Smooth muscle cell (in vitro differentiated cells): ENCODE measurements around the gene UTP25. TPM values are rescaled to one million over a fixed set of nuclear protein-coding genes. Genes with fewer than 3 reads are reported as not detected.

Experiments
- DNase-seq: peaks from one replicate; lab custom pipeline; 2025; ENCODE audit not compliant: unreplicated experiment; lab: John Stamatoyannopoulos, UW
- H2AFZ ChIP-seq: fragments of 200-600 bp; sonication (generic); 2 replicates; pipeline ENCODE4 v1.6.0; 2016; ENCODE audit warnings: antibody characterized with exemption, low read depth, mild to moderate bottlenecking
- H3F3A ChIP-seq: fragments of 200-600 bp; sonication (generic); 2 replicates; pipeline ENCODE4 v1.6.0; 2017; ENCODE audit warnings: antibody characterized with exemption, low read depth
- H3K27ac ChIP-seq: fragments of 200-600 bp; sonication (generic); 2 replicates; pipeline ENCODE4 v1.5.1; 2016; ENCODE audit warnings: low read depth, mild to moderate bottlenecking
- H3K27me3 ChIP-seq: fragments of 200-600 bp; sonication (generic); 2 replicates; pipeline ENCODE4 v1.6.1; 2016; ENCODE audit warnings: low read depth, mild to moderate bottlenecking
- H3K36me3 ChIP-seq: fragments of 200-600 bp; sonication (generic); 2 replicates; pipeline ENCODE4 v1.5.1; 2016; ENCODE audit warnings: low read depth
- H3K4me1 ChIP-seq: fragments of 200-600 bp; sonication (generic); 2 replicates; pipeline ENCODE4 v1.5.1; 2016; ENCODE audit warnings: low read depth
- H3K4me2 ChIP-seq: fragments of 200-600 bp; sonication (generic); 2 replicates; pipeline ENCODE4 v1.6.0; 2016; ENCODE audit warnings: mild to moderate bottlenecking
- H3K4me3 ChIP-seq: fragments of 200-600 bp; sonication (generic); 2 replicates; pipeline ENCODE4 v1.5.1; 2016; ENCODE audit warnings: mild to moderate bottlenecking
- H3K79me2 ChIP-seq: fragments of 200-600 bp; sonication (generic); 2 replicates; pipeline ENCODE4 v1.6.0; 2016; ENCODE audit warnings: low read depth, mild to moderate bottlenecking
- H3K9ac ChIP-seq: fragments of 200-600 bp; sonication (generic); 2 replicates; pipeline ENCODE4 v1.6.0; 2016; ENCODE audit warnings: low read depth
- H3K9me3 ChIP-seq: fragments of 200-600 bp; sonication (generic); replicated peaks from 2 replicates; pipeline ENCODE4 v1.5.1; 2016; ENCODE audit warnings: low read depth
- H4K20me1 ChIP-seq: fragments of 200-600 bp; sonication (generic); 2 replicates; pipeline ENCODE4 v1.6.0; 2016; ENCODE audit warnings: low read depth
- WGBS: methylation state at CpG from one replicate; pipeline ENCODE4 v1.1.7; 2016; ENCODE audit warnings: low lambda C conversion rate; 5-methylcytosine and 5-hydroxymethylcytosine counted together
- polyA plus RNA-seq: library from polyadenylated mRNA; unstranded; fragments of >200 nt; fragmentation: Nextera tagmentation; extraction: Ambion mirVana; gene quantifications from 2 replicates; pipeline ENCODE4 v1.2.1, GENCODE V29; 2016
- total RNA-seq: library from RNA; depleted of rRNA; stranded (reverse); fragments of >200 nt; gene quantifications from 2 replicates; pipeline ENCODE4 v1.2.3, GENCODE V29; 2014
- TF ChIP-seq, protein P1 (sequence below): fragments of 200-600 bp; sonication (generic); IDR thresholded peaks from 2 replicates; pipeline ENCODE4 v1.5.1; 2017; ENCODE audit warnings: borderline replicate concordance, mild to moderate bottlenecking, antibody characterized with exemption; ENCODE audit not compliant: insufficient read depth, poor library complexity, severe bottlenecking

The UTP25 gene
- total and polyA plus RNA-seq, 2 experiments from 2014 or later, result 2.9 to 6.2 TPM

GRCh38 chr1:209850342-209850979 lies 22.7 kb downstream of the UTP25 start:
- Histone ChIP-seq H3K79me2 (no peaks in the 10 kb centered on the region), H3K4me3 (no peak overlapping the region), H3F3A (no peaks in the 10 kb centered on the region), H3K27ac (no peak overlapping the region), H3K9me3 (no peaks in the 10 kb centered on the region), H3K36me3 (peaks cover 14% of the 10 kb centered on the region), H3K4me2 (no peak overlapping the region), H3K9ac (no peak overlapping the region), H2AFZ (no peak overlapping the region), H4K20me1 (no peaks in the 10 kb centered on the region), H3K4me1 (no peaks in the 10 kb centered on the region), H3K27me3 (no peaks in the 10 kb centered on the region)
- DNase-seq, result no peak
- TF ChIP-seq, protein P1, sequence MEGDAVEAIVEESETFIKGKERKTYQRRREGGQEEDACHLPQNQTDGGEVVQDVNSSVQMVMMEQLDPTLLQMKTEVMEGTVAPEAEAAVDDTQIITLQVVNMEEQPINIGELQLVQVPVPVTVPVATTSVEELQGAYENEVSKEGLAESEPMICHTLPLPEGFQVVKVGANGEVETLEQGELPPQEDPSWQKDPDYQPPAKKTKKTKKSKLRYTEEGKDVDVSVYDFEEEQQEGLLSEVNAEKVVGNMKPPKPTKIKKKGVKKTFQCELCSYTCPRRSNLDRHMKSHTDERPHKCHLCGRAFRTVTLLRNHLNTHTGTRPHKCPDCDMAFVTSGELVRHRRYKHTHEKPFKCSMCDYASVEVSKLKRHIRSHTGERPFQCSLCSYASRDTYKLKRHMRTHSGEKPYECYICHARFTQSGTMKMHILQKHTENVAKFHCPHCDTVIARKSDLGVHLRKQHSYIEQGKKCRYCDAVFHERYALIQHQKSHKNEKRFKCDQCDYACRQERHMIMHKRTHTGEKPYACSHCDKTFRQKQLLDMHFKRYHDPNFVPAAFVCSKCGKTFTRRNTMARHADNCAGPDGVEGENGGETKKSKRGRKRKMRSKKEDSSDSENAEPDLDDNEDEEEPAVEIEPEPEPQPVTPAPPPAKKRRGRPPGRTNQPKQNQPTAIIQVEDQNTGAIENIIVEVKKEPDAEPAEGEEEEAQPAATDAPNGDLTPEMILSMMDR, result peak; percentile 55
- 54% methylated on average over 6 of the region's 6 CpGs for WGBS

- Histone ChIP-seq H3K4me2 (no peak overlapping the region), H3K4me1 (no peaks in the 10 kb centered on the region), H3K27ac (no peak overlapping the region), H4K20me1 (no peaks in the 10 kb centered on the region), H3K36me3 (peaks cover 5% of the 10 kb centered on the region), H3K9ac (no peak overlapping the region), H3K9me3 (no peaks in the 10 kb centered on the region), H3K27me3 (no peaks in the 10 kb centered on the region), H3K79me2 (no peaks in the 10 kb centered on the region), H3F3A (no peaks in the 10 kb centered on the region), H2AFZ (no peak overlapping the region), H3K4me3 (no peak overlapping the region)
- DNase-seq, result no peak
- TF ChIP-seq, protein P1, result no peak
- 98% methylated on average over 2 of the region's 2 CpGs for WGBS
Observed at GRCh38 chr1:209853676-209854075, 25.9 kb downstream of the UTP25 start.

GRCh38 chr1:209854196-209854595 lies 26.4 kb downstream of the UTP25 start:
- TF ChIP-seq, protein P1, result no peak
- Histone ChIP-seq H3K4me1 (no peaks in the 10 kb centered on the region), H3F3A (no peaks in the 10 kb centered on the region), H3K27ac (no peak overlapping the region), H3K9ac (no peak overlapping the region), H4K20me1 (no peaks in the 10 kb centered on the region), H3K4me2 (no peak overlapping the region), H3K79me2 (no peaks in the 10 kb centered on the region), H3K27me3 (no peaks in the 10 kb centered on the region), H3K36me3 (peaks cover 5% of the 10 kb centered on the region), H3K9me3 (no peaks in the 10 kb centered on the region), H3K4me3 (no peak overlapping the region), H2AFZ (no peak overlapping the region)
- no peak for DNase-seq
- WGBS, result 87% methylated on average over 3 of the region's 3 CpGs

- no peaks in the 10 kb centered on the region for H3F3A ChIP-seq
- no peaks in the 10 kb centered on the region for H3K79me2 ChIP-seq
- H3K27me3 ChIP-seq, result no peaks in the 10 kb centered on the region
- H3K9me3 ChIP-seq, result no peaks in the 10 kb centered on the region
- H3K27ac ChIP-seq, result no peak overlapping the region
- no peak for DNase-seq
- H2AFZ ChIP-seq, result no peak overlapping the region
- H3K36me3 ChIP-seq, result peaks cover 5% of the 10 kb centered on the region
- H3K4me3 ChIP-seq, result no peak overlapping the region
- WGBS, result 94% methylated on average over 8 of the region's 8 CpGs
- H3K4me2 ChIP-seq, result no peak overlapping the region
- H3K9ac ChIP-seq, result no peak overlapping the region
- no peaks in the 10 kb centered on the region for H4K20me1 ChIP-seq
- TF ChIP-seq, protein P1, result no peak
- no peaks in the 10 kb centered on the region for H3K4me1 ChIP-seq
Observed at GRCh38 chr1:209855006-209855405, 27.2 kb downstream of the UTP25 start.
